ENCODE results near the gene SLC35G3. TPM values are rescaled to one million over a fixed set of nuclear protein-coding genes. Genes with fewer than 3 reads are reported as not detected.

SLC35G3 gene
- total and polyA plus RNA-seq, 2 of the 13 experiments (the other 11 are each of a cell fraction or from before 2014, with no cell fraction given): not detected

- TF ChIP-seq CEBPZ (IDR thresholded peaks at IDR 0.05; ENCODE audit: low read length): no peak
- no peak for TF ChIP-seq MTA3 (CRISPR knock-in tag; IDR thresholded peaks at IDR 0.05)
- TF ChIP-seq NFRKB (IDR thresholded peaks at IDR 0.05): no peak
- TF ChIP-seq ZNF746 (CRISPR knock-in tag; IDR thresholded peaks at IDR 0.05): no peak
- peak; percentile 51 to 64; a peak in 2 of 4 replicates for TF ChIP-seq POLR2A (IDR thresholded peaks at IDR 0.05; ENCODE audit: insufficient read depth in 1 of 2, low read depth in 2 of 2, low read length in 2 of 2)
- TF ChIP-seq SOX5 (CRISPR knock-in tag; IDR thresholded peaks at IDR 0.05; ENCODE audit: borderline replicate concordance): no peak
- TF ChIP-seq RORA (CRISPR knock-in tag; IDR thresholded peaks at IDR 0.05): no peak
- TF ChIP-seq SP2 (CRISPR knock-in tag; IDR thresholded peaks at IDR 0.05): peak; percentile 83
- TF ChIP-seq ZNF383 (CRISPR knock-in tag; IDR thresholded peaks at IDR 0.05; ENCODE audit: borderline replicate concordance): no peak
- no peak for TF ChIP-seq ZKSCAN1 (IDR thresholded peaks at IDR 0.05; ENCODE audit: low read length)
- peak; percentile 98 for TF ChIP-seq ZNF263 (CRISPR knock-in tag; IDR thresholded peaks at IDR 0.05)
- TF ChIP-seq ELF1 (CRISPR knock-in tag; IDR thresholded peaks at IDR 0.05): peak; percentile 40
- TF ChIP-seq HNF1A (IDR thresholded peaks at IDR 0.05; ENCODE audit: low read depth): no peak
- no peak for TF ChIP-seq HNF1A (CRISPR knock-in tag; IDR thresholded peaks at IDR 0.05; ENCODE audit: borderline replicate concordance)
- TF ChIP-seq ZNF20 (CRISPR knock-in tag; IDR thresholded peaks at IDR 0.05): no peak
- no peak for TF ChIP-seq MED1 (CRISPR knock-in tag; IDR thresholded peaks at IDR 0.05)
- no peak for TF ChIP-seq IRX3 (CRISPR knock-in tag; IDR thresholded peaks at IDR 0.05; ENCODE audit: borderline replicate concordance, low read depth)
- no peak for TF ChIP-seq FOXJ3 (CRISPR knock-in tag; IDR thresholded peaks at IDR 0.05; ENCODE audit: borderline replicate concordance)
- 0 out of 2 replicates have a peak, but pooled peaks have one; percentile 20 for TF ChIP-seq ZFX (CRISPR knock-in tag; IDR thresholded peaks at IDR 0.05; ENCODE audit: low read depth)
- TF ChIP-seq ARID2 (CRISPR knock-in tag; IDR thresholded peaks at IDR 0.05; ENCODE audit: borderline replicate concordance): no peak
- no peak for TF ChIP-seq ARHGAP35 (CRISPR knock-in tag; IDR thresholded peaks at IDR 0.05; ENCODE audit: borderline replicate concordance)
- peak; percentile 89 for TF ChIP-seq PBX2 (CRISPR knock-in tag; IDR thresholded peaks at IDR 0.05)
- no peak for TF ChIP-seq PTBP1 (IDR thresholded peaks at IDR 0.05; ENCODE audit: low read depth, low read length, poor library complexity, severe bottlenecking)
These were observed 48.8 kb upstream of the SLC35G3 start, which contains the start of gene SLFN5 (continued) for GRCh38 chr17:35242805-35243560.
